ENCODE measurements around the gene AK9.

The AK9 gene

GRCh38 chr6:109508166-109508860 lies 182.7 kb downstream of the AK9 start:
- no peak for DNase-seq

DNA sequence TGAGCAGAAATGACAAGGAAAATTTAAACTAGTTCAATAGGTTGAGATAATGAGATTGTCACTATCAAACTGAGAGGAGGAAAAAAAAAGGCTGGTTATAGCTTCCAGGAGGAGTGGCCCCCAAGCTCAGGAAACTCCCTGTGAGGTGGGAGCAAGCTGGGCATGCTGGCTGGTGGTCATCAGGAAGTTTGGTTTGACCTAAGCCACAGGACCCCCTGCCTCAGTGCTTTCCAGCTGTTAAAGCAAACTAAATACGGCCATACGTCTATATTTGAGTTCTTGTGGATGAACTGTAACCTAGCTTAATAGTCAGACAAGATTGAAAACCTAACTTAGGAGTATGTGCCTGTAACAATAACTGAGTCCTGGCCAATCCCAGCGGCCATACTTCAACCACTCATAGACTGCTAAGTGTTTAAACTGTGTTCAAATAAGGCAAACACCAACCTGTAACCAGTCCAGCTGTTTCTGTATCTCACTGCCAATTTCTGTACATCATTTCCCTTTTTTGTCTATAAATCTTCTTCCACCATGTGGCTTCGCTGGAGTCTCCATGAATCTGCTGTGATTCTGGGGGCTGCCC lies 183.4 kb downstream of the AK9 start:
- no peak for DNase-seq

DNA sequence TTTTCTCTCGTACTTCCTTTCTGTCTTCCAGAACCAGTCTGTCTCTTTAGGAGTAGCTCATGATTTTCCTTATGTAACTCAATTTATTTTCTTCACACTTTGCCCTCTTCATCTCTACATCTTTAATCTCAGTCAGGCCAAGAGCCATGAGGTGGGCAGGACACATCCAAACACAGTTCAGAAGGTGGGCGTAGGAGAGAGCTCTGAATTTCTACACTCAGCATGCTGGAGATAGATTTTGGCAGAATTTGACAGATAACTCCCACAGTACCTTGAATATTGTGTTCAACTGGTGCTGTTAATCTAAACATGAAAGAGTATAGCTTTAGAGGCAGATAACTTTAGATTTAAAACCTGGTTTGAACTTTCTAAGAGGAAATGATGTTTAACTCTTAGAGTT lies 184.2 kb downstream of the AK9 start:
- DNase-seq = no peak

DNA sequence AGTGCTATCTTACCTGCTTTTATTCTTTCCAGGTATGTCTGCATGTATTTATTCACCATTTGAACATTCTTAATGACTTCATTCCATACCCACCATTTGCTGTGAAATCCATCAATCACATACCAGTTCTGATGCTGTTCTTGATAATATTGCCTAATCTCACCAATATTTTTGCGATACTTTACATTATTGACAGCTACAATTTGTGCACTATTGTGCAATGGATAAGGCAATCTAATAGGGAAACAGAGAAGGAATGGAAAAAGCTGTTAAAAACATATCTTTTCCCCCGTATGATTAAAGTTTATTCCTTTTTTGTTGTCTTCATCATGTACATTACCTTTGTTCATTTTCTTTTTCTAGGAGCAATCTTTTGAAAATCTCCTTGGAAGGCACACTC lies 184.7 kb downstream of the AK9 start:
- DNase-seq = no peak

- DNase-seq = no peak
Measured at GRCh38 chr6:109503327-109504224, 187.4 kb downstream of the AK9 start.

- no peak for DNase-seq
Measured at GRCh38 chr6:109498936-109499335, 192.1 kb downstream of the AK9 start.

DNA sequence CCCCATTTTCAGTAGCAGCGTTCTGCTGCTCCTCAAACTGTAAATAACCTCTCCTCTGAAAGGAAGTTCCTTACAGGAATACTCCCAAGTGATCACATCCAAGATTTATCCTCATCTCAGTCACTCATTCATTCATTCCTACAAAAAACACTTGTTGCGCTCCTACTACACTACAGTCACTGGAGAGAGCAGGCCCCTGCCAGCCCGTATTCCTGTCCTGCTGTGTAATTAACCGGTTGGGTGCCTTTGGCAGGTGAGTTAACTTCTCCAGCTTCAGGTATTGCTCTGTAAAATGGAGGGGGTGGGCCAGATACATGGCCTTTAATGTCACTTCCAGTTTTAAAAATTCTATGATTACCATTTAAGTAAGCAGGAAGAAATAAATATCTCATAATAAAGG lies 192.9 kb downstream of the AK9 start:
- no peak for DNase-seq

DNA sequence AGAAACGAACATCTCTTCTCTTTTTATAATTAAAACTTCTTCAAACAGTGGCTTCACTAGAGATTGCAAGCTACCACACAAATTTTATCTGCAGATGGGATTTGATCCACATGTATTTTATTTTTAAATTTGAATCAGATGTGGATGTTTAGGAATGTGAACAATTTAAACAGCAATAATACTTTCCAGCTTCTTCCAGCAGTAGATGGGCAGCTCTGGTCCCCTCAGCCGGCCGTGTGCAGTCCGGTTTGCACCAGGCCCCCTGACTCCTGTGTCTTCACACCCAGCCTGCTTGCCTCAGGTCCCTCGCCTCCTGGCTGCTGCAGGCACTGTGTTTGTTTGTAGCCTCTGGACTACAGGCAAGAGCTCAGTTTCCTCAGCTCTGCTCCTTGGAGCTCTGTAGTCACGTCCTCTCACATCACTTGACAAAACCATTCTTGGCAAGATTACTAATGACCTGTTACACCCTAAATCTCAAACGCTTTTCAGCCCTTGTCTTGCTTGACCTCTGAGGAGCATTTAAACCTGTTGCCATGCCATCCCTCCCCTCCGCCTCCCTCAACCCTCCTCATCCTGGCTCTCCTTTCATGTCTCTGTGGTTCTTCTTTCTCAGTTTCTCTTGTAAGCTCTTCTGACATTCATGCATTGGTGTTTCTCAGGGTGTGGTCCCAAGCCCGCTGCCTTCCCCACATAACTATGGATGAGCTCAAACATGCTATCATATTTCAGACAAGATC lies 194.8 kb downstream of the AK9 start:
- no peak for DNase-seq

- DNase-seq = no peak
Measured at GRCh38 chr6:109493865-109494264, 197.1 kb downstream of the AK9 start.

DNA sequence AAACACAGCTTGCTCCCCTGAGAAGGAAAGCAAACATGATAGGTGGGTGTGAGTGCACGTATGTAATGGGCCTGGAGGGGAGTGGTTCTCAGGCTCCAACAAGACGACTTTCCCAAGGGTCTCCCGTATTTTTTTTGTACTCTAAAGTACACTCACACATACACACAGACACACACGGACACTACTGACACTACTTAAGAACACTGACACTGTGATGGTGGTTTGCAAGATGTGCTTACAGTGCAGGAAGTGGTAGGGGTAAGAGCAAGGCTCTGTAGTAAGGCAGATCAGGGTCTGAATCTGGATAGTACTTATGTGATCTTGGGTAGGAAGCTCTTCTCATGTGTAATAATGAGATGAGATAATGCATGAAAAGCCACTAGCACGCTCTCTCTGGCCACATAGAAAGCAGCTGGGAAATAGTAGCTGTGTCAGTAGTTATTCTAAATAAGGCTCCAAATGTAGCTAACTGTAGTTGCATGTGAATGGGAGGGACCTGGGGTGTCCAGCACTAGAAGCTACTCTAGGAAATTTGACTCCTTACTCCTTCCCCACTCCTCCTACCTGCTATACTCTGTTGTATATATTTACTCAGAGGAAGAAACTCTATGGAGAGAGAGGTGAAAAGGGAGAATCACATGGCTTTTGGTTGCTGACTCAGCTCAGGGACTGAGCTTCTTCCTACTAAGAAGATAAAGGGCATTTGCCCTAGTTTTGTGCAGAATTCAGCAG lies 199.6 kb downstream of the AK9 start:
- peak; percentile 66 for DNase-seq

- DNase-seq = peak; percentile 43
Measured at GRCh38 chr6:109490713-109491112, 200.3 kb downstream of the AK9 start.

GRCh38 chr6:109488001-109488400 lies 203.0 kb downstream of the AK9 start:
- no peak for DNase-seq

DNA sequence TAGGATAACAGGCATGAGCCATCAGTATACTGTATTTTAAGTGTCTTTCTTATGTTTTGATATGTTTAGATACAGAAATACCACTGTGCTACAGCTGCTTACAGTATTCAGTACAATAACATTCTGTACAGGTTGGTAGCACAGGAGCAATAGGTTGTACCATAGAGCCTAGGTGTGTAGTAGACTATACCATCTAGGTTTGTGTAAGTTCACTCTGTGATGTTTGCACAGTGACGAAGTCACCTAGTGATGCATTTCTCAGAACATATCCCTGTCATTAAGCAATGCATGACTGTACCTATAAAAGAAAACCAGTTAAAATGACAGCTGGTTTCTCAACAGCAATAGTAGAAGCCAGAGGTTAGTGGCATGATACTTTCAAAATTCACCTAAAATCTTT lies 204.9 kb downstream of the AK9 start:
- no peak for DNase-seq

DNA sequence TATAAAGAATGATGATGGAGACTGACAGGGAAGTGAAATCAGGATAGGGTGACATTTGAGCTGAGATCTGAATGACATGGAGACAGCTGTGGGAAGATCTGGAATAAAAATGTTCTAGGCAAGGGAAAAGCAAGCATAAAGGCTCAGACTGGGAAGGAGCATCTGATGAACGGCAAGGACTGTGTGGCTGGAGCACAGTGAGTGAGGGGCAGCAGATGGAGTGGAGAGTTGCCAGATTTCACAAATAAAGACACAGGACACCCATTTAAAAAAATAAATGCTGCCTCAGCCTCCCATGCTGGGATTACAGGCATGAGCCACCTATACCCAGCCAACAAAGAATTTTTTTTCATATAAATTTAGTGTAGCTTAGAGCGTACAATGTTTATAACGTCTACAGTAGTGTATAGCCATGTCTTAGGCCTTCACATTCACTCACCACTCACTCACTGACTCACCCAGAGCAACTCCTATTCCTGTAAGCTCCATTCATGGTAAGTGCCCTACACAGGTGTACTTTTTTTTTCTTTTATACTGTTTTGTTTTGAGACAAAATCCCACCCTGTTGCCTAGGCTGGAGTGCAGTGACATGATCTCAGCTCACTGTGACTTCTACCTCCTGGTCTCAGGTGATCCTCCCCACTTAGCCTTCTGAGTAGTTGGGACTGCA lies 205.6 kb downstream of the AK9 start:
- DNase-seq = no peak

- DNase-seq = no peak
Measured at GRCh38 chr6:109484122-109484521, 206.9 kb downstream of the AK9 start.

GRCh38 chr6:109483735-109484057 lies 207.3 kb downstream of the AK9 start:
- peak; percentile 51 for DNase-seq

DNA sequence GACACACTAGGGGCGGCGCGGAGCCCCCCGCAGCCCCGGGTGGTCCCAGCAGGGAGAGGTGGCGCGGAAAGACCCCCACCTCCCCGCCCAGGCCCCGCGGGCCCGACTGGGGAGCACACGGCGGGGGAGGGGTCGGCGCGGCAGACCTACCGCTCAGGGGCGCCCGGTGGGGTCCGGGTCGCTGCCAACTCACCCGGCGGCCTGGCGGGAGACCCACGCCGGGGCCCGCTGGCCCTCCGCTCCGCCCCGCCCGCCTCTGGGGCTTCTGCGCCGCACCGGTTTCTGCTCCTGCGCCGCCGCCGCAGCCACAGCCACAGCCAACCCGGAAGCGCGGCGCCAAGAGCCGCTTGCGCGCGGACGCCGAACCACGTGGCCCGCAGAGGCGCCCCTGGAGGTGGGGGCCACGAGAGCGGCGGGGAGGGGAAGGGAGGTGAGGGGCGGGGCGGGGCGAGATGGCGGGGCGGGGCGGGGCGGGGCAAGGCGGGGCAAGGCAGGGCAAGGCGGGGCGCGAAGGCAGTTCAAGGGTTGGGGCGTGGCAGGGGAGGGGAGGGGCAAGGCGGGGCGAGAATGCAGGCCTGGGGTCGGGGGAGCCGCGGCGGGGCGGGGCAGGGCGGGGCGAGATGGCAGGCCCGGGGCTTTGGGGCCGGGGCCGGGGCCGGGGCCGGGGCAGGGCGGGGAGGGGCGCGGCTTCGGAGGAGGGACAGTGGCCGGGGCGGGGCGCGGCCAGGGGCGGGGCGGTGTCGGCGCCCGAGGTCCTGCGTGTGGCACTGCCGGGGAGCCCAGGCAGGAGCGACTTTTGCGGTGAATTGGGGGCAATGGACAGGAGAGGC lies 207.9 kb downstream of the AK9 start, which contains the start of gene ZBTB24:
Gene ZBTB24, minus strand, starts transcription at position 315 of the 830 bp plus-strand sequence. CDS start 1,193 bp downstream, outside the sequence.
- DNase-seq = peak; percentile 77

DNA sequence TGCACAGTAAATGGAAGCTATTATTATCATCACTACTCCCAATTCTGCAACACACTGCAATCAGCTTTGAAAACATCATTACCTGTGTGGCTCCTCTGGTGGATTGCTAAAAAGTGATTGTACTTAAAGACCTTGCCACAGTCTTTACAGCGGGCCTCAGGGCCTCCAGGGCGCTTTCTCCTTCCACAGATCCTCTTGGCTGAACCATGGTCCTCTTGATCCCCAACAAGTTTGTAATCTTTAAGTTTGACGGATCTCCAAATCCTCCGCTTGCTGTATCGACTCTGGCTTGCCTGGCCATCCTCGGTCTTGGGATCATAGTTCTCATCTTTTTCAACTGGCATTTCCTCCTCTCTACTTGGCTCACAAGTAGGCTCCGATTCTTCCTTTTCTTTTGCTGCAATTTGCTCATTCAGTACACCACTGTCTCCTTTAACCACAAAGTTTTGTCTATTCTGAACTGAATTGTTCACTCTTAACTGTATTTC lies 210.0 kb downstream of the AK9 start:
- DNase-seq = no peak

DNA sequence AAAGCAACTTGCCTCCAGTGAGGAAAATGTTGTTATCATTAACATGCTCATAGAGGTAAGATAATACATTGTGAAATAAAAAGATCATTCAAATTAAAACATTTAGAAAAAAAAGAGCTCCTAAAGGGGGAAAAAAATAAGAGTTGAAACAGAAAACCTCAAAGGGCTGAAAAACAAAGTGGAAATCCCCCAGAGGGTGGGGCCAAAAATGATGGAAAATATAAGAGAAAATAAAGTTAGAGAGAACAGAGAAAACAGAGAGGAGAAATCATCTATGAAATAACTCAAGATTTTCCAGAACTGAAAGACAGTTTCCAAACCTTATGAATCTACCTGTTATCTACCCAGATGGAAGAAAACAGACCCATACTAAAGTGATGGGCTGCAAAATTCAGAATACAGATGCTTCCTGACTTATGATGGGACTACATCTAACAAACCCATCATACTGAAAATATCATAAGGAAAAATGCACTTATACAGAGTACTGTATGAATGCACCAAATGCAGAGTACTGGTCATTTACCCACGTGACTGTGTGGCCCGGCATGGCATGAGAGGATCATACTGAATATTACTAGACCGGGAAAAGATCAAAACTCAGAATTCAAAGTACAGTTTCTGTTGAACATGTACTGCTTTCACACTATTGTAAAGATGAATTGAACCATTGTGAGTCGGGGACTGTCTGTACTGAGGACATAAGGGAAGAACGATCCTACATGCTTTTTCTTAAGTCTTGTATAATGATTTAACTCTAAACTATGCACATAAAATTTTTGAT lies 212.0 kb downstream of the AK9 start:
- DNase-seq = no peak

GRCh38 chr6:109478222-109478805 lies 212.7 kb downstream of the AK9 start:
- no peak for DNase-seq

Data from retina (tissue), 1 donor.